Astrocyte (in vitro differentiated cells and primary cell): ENCODE measurements around the gene C9orf153. TPM values are rescaled to one million over a fixed set of nuclear protein-coding genes. Genes with fewer than 3 reads are reported as not detected.
A peak's percentile ranks its signal among the peaks of the same experiment; 100 is the strongest.

Experiments
- DNase-seq: peaks from one replicate; pipeline ENCODE4 v3.0.0-alpha.2; 2010; ENCODE audit warnings: low read depth
- FAIRE-seq: peaks from 2 replicates; lab custom pipeline; 2011; peaks lifted over from hg19 to GRCh38; lab: Jason Lieb, UNC
- H2AFZ ChIP-seq: 2 replicates; pipeline ENCODE4 v1.6.0; 2012; ENCODE audit warnings: low read depth, low read length, inconsistent platforms
- H3K27ac ChIP-seq: 2 replicates; pipeline ENCODE4 v1.5.1; 2011; ENCODE audit warnings: low read depth, low read length, inconsistent platforms
- H3K27me3 ChIP-seq: 2 replicates; pipeline ENCODE4 v1.6.0; 2011; ENCODE audit warnings: low read length, inconsistent platforms; ENCODE audit not compliant: insufficient read depth
- H3K36me3 ChIP-seq: 2 replicates; pipeline ENCODE4 v1.5.1; 2011; ENCODE audit warnings: low read length, inconsistent platforms; ENCODE audit not compliant: insufficient read depth
- H3K4me1 ChIP-seq: 2 replicates; pipeline ENCODE4 v1.5.1; 2011; ENCODE audit warnings: low read length, inconsistent platforms; ENCODE audit not compliant: insufficient read depth
- H3K4me2 ChIP-seq: 2 replicates; pipeline ENCODE4 v1.6.0; 2012; ENCODE audit warnings: low read length, inconsistent platforms
- H3K4me3 ChIP-seq: 2 replicates; pipeline ENCODE4 v1.5.1; 2011; ENCODE audit warnings: low read depth, mild to moderate bottlenecking, low read length, inconsistent platforms; ENCODE audit not compliant: insufficient read depth
- H3K79me2 ChIP-seq: 2 replicates; pipeline ENCODE4 v1.6.0; 2012; ENCODE audit warnings: mild to moderate bottlenecking, low read length, inconsistent platforms; ENCODE audit not compliant: insufficient read depth
- H3K9ac ChIP-seq: 2 replicates; pipeline ENCODE4 v1.6.0; 2012; ENCODE audit warnings: mild to moderate bottlenecking, low read length, inconsistent platforms
- H3K9me3 ChIP-seq: 2 replicates; pipeline ENCODE4 v1.5.1; 2012; ENCODE audit warnings: low read depth, mild to moderate bottlenecking, low read length, inconsistent platforms; ENCODE audit not compliant: insufficient read depth
- H4K20me1 ChIP-seq: 2 replicates; pipeline ENCODE4 v1.6.0; 2012; ENCODE audit warnings: low read length, inconsistent platforms; ENCODE audit not compliant: insufficient read depth
- H3K27ac Mint-ChIP-seq: one replicate; pipeline ENCODE4 v1.8.0; 2021; ENCODE audit warnings: mild to moderate bottlenecking, mixed read lengths; ENCODE audit not compliant: unreplicated experiment
- H3K27me3 Mint-ChIP-seq: one replicate; pipeline ENCODE4 v1.8.0; 2021; ENCODE audit warnings: low read depth, mixed read lengths; ENCODE audit not compliant: unreplicated experiment
- H3K36me3 Mint-ChIP-seq: one replicate; pipeline ENCODE4 v1.8.0; 2021; ENCODE audit warnings: low read depth, mixed read lengths; ENCODE audit not compliant: unreplicated experiment
- H3K4me1 Mint-ChIP-seq: one replicate; pipeline ENCODE4 v1.8.0; 2021; ENCODE audit warnings: low read depth, mixed read lengths; ENCODE audit not compliant: unreplicated experiment
- H3K4me3 Mint-ChIP-seq: one replicate; pipeline ENCODE4 v1.8.0; 2021; ENCODE audit warnings: mild to moderate bottlenecking, moderate library complexity, mixed read lengths; ENCODE audit not compliant: unreplicated experiment
- H3K9me3 Mint-ChIP-seq: one replicate; pipeline ENCODE4 v1.8.0; 2021; ENCODE audit warnings: mild to moderate bottlenecking, mixed read lengths; ENCODE audit not compliant: unreplicated experiment
- CTCF ChIP-seq: IDR thresholded peaks from 2 replicates; pipeline ENCODE4 v1.5.1; 2011; ENCODE audit warnings: low read depth, mild to moderate bottlenecking, inconsistent platforms, low read length, moderate library complexity; ENCODE audit not compliant: insufficient read depth
- EZH2 ChIP-seq: IDR thresholded peaks from 2 replicates; pipeline ENCODE4 v1.6.1; 2012; ENCODE audit warnings: mild to moderate bottlenecking, low read length, inconsistent platforms; ENCODE audit not compliant: insufficient read depth
- total RNA-seq: library from RNA; stranded (reverse); gene quantifications from 2 replicates; pipeline ENCODE4 v1.2.1, GENCODE V29; 2021

The C9orf153 gene
- total RNA-seq, 1 donor from 2014 or later = not detected

- no peak overlapping the region for H3K27ac Mint-ChIP-seq
- TF ChIP-seq CTCF (no peak), EZH2 (no peak)
- no peaks in the 10 kb centered on the region for H3K36me3 Mint-ChIP-seq
- no peak overlapping the region for H3K27ac ChIP-seq
- H3K27me3 Mint-ChIP-seq = no peaks in the 10 kb centered on the region
- H3K9me3 Mint-ChIP-seq = peaks cover 2% of the 10 kb centered on the region
- no peak overlapping the region for H3K4me3 Mint-ChIP-seq
- no peaks in the 10 kb centered on the region for H3K9me3 ChIP-seq
- no peak overlapping the region for H2AFZ ChIP-seq
- DNase-seq = no peak
- H3K27me3 ChIP-seq = no peaks in the 10 kb centered on the region
- no peaks in the 10 kb centered on the region for H3K79me2 ChIP-seq
- no peak for FAIRE-seq
- no peak overlapping the region for H3K4me2 ChIP-seq
- H4K20me1 ChIP-seq = no peaks in the 10 kb centered on the region
- H3K4me1 Mint-ChIP-seq = no peaks in the 10 kb centered on the region
- no peaks in the 10 kb centered on the region for H3K36me3 ChIP-seq
- no peak overlapping the region for H3K4me3 ChIP-seq
- H3K9ac ChIP-seq = no peak overlapping the region
- no peaks in the 10 kb centered on the region for H3K4me1 ChIP-seq
Measured at GRCh38 chr9:86217076-86217755, 42.2 kb downstream of the C9orf153 start.

DNA sequence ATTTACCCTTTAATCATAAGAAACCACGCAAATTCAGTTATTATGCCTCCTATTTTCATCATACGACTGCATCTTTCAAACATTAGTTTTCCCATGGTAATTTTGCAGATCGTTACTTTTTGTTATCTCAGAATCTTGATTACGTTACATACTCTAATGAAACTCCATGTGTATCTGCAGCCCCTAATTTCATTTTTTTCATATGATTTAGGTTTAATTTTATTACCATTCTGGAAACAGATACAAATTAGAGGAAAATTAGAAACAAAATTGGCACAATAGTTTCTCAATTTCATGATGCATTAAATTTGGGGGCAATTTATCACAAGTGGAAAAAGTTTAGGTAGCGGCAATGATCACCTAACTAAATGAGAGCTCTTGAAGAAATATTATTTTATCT lies 52.3 kb downstream of the C9orf153 start:
- H3K9me3 Mint-ChIP-seq = peaks cover 2% of the 10 kb centered on the region
- H3K36me3 Mint-ChIP-seq = no peaks in the 10 kb centered on the region
- Histone ChIP-seq H2AFZ (no peak overlapping the region), H3K4me3 (no peak overlapping the region), H3K36me3 (no peaks in the 10 kb centered on the region), H3K79me2 (no peaks in the 10 kb centered on the region), H3K4me2 (no peak overlapping the region), H3K9ac (no peak overlapping the region), H3K27me3 (no peaks in the 10 kb centered on the region), H3K27ac (no peak overlapping the region), H4K20me1 (no peaks in the 10 kb centered on the region), H3K4me1 (no peaks in the 10 kb centered on the region), H3K9me3 (no peaks in the 10 kb centered on the region)
- no peak overlapping the region for H3K27ac Mint-ChIP-seq
- FAIRE-seq = no peak
- H3K4me3 Mint-ChIP-seq = no peak overlapping the region
- TF ChIP-seq CTCF = no peak
- no peak for TF ChIP-seq EZH2
- H3K27me3 Mint-ChIP-seq = peaks cover 2% of the 10 kb centered on the region
- H3K4me1 Mint-ChIP-seq = no peaks in the 10 kb centered on the region
- no peak for DNase-seq

GRCh38 chr9:86202338-86202882 lies 57.0 kb downstream of the C9orf153 start:
- no peak overlapping the region for H3K27ac Mint-ChIP-seq
- FAIRE-seq (no peak), DNase-seq (peak; percentile 27)
- no peak for TF ChIP-seq EZH2
- TF ChIP-seq CTCF = peak; percentile 74
- Histone ChIP-seq H3K9ac (no peak overlapping the region), H3K27ac (no peak overlapping the region), H2AFZ (no peak overlapping the region), H4K20me1 (no peaks in the 10 kb centered on the region), H3K9me3 (no peaks in the 10 kb centered on the region), H3K4me3 (no peak overlapping the region), H3K27me3 (no peaks in the 10 kb centered on the region), H3K4me1 (no peaks in the 10 kb centered on the region), H3K36me3 (no peaks in the 10 kb centered on the region), H3K79me2 (no peaks in the 10 kb centered on the region), H3K4me2 (no peak overlapping the region)
- H3K4me1 Mint-ChIP-seq = no peaks in the 10 kb centered on the region
- H3K36me3 Mint-ChIP-seq = no peaks in the 10 kb centered on the region
- H3K27me3 Mint-ChIP-seq = peaks cover 3% of the 10 kb centered on the region
- H3K9me3 Mint-ChIP-seq = peaks cover 4% of the 10 kb centered on the region
- no peak overlapping the region for H3K4me3 Mint-ChIP-seq
